ENCODE data around the gene GDF9. TPM values are rescaled to one million over a fixed set of nuclear protein-coding genes. Genes with fewer than 3 reads are reported as not detected.

Gene GDF9, protein sequence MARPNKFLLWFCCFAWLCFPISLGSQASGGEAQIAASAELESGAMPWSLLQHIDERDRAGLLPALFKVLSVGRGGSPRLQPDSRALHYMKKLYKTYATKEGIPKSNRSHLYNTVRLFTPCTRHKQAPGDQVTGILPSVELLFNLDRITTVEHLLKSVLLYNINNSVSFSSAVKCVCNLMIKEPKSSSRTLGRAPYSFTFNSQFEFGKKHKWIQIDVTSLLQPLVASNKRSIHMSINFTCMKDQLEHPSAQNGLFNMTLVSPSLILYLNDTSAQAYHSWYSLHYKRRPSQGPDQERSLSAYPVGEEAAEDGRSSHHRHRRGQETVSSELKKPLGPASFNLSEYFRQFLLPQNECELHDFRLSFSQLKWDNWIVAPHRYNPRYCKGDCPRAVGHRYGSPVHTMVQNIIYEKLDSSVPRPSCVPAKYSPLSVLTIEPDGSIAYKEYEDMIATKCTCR
- under 1 TPM; 0.28 to 0.41 (median 0.36) TPM for total RNA-seq
- long read RNA-seq, donor 1 = 0 reads
- long read RNA-seq, donor 2 = 0 reads

DNA sequence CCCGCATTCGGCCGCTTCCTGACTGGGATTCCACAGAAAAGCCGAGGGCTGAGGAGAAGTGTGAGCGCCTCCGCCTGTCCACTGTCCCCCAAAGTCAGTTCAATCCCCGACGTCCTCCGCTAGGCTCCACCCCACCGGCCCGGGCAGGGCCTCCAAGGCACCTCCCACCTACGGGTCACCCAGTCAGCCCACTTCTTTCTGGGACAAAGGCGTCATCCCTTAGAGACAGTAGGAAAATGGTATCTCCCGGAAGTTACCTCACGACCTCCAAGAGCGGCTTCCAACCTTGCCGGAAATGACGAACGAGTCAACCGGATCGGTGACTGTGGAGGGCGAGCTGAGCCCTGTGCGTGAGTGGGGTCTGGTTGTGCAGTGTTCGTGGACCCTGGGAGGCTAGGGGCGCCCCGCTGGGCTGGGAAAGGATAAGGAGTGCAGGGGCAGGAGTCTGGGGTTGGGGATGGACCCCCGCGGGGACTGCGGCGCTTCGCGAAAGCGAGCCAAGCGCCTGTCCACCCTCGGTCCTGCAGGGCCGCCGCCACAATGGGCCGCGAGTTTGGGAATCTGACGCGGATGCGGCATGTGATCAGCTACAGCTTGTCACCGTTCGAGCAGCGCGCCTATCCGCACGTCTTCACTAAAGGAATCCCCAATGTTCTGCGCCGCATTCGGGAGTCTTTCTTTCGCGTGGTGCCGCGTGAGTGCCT lies at the start of gene GDF9, which contains the start of gene UQCRQ:
Gene GDF9 (minus strand): TSS at position 128 of the 704 bp plus-strand sequence. CDS start 1,936 bp downstream, outside the sequence.
Gene UQCRQ (plus strand): TSS at position 301 of the 704 bp plus-strand sequence. CDS start 240 bp downstream, at position 541.
- H3K9me3 ChIP-seq = no peaks in the 10 kb centered on the region
- ATAC-seq (peak; percentile 98), DNase-seq (peak; percentile 96 to 97 (median 97))
- H3K4me3 ChIP-seq = peak within 1 kb of the TSS; percentile 79
- TF ChIP-seq, protein P1, sequence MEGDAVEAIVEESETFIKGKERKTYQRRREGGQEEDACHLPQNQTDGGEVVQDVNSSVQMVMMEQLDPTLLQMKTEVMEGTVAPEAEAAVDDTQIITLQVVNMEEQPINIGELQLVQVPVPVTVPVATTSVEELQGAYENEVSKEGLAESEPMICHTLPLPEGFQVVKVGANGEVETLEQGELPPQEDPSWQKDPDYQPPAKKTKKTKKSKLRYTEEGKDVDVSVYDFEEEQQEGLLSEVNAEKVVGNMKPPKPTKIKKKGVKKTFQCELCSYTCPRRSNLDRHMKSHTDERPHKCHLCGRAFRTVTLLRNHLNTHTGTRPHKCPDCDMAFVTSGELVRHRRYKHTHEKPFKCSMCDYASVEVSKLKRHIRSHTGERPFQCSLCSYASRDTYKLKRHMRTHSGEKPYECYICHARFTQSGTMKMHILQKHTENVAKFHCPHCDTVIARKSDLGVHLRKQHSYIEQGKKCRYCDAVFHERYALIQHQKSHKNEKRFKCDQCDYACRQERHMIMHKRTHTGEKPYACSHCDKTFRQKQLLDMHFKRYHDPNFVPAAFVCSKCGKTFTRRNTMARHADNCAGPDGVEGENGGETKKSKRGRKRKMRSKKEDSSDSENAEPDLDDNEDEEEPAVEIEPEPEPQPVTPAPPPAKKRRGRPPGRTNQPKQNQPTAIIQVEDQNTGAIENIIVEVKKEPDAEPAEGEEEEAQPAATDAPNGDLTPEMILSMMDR (IDR thresholded peaks at IDR 0.05) = no peak
- H3K36me3 ChIP-seq (ENCODE audit: low read depth) = no peaks in the 10 kb centered on the region
- H3K4me1 ChIP-seq (ENCODE audit: low read depth) = peaks cover 14% of the 10 kb centered on the region
- intact Hi-C loops (cut with DNase I, micrococcal nuclease) = loop anchor here in 1 of 2 donors (2.0 kb wide), 1 partner anchor 38 kb away; no protein-coding TSS in a partner anchor

DNA sequence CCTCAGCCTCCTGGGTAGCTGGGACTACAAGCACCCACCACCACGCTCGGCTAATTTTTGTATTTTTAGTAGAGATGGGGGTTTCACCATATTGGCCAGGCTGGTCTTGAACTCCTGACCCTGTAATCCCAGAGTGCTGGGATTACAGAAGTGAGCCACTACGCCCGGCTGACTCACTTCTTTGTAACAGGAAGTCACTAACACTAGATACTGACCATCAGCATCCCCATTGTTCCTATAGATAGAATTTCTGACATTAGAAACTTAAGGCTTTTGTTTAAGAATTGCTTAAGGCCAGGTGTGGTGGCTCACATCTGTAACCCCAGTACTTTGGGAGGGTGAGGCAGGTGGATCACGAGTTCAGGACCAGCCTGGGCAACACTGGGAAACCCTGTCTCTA lies 49.4 kb upstream of the GDF9 start:
- Histone ChIP-seq H3K4me1 (ENCODE audit: low read depth) (no peaks in the 10 kb centered on the region), H3K36me3 (ENCODE audit: low read depth) (no peaks in the 10 kb centered on the region), H3K4me3 (no peak overlapping the region), H3K9me3 (no peaks in the 10 kb centered on the region)
- TF ChIP-seq, protein P1 (IDR thresholded peaks at IDR 0.05) = no peak
- ATAC-seq = peak; percentile 52
- DNase-seq = no peak
- intact Hi-C loops (cut with DNase I, micrococcal nuclease) = no loop called here

DNA sequence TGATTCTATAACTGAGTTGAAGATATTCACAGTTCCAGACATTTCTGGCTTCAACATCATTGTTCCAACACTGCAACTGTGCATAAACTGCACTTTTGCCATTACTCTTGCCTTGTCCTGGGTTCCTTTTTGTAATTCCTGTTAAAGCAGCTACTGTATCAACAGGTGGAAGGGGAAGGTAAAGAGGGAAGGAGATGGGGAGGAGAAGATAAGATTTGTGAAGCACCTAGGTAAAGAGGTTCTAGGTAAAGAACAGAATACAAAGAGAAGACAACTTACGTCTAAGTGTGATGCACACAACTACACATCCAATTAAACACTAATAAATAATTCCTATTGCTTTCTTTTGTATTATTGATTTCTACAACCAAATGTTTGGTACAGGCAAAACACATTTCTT lies 43.4 kb upstream of the GDF9 start:
- Histone ChIP-seq H3K9me3 (no peaks in the 10 kb centered on the region), H3K4me3 (no peak overlapping the region), H3K4me1 (ENCODE audit: low read depth) (no peaks in the 10 kb centered on the region), H3K36me3 (ENCODE audit: low read depth) (no peaks in the 10 kb centered on the region)
- intact Hi-C loops (cut with DNase I, micrococcal nuclease) = no loop called here
- DNase-seq (no peak), ATAC-seq (no peak)
- TF ChIP-seq, protein P1 (IDR thresholded peaks at IDR 0.05) = no peak

DNA sequence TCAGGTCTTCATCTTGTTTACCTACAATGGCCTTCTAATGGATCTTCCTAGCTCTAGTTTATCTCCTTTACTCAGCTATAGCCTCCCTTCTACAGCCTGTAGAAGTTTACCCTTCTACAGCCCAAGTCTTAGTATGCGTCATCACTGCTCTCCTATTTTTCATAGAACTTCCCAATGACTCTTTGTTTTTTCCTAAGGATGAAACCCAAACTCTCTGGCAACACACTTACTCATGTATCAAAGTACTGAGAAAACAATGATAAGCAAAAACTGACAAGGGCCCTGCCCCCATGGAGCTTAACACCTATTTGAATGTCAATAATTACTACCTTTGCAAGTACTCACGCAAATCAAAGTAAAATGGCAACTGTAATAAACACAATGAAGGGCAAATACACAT lies 40.9 kb upstream of the GDF9 start:
- no peaks in the 10 kb centered on the region for H3K4me1 ChIP-seq (ENCODE audit: low read depth)
- DNase-seq = no peak
- no peak for ATAC-seq
- H3K36me3 ChIP-seq (ENCODE audit: low read depth) = no peaks in the 10 kb centered on the region
- intact Hi-C loops (cut with DNase I, micrococcal nuclease) = no loop called here
- no peak overlapping the region for H3K4me3 ChIP-seq
- TF ChIP-seq, protein P1 (IDR thresholded peaks at IDR 0.05) = no peak
- H3K9me3 ChIP-seq = no peaks in the 10 kb centered on the region

DNA sequence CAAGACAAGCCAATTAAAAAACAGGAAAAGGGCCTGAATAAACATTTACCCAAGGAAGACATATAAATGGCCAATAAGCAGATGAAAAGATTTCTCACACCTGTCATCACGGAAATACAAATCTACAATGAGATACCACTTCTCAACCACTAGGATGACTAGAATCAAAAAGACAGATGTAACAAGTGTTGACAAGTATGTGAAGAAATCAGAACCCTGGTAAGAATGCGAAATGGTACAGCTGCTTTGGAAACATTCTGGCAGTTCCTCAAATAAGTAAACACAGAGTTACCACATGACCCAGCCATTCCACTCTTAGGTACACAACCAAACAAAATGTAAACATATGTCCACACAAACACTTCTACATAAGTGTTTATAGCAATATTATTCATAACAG lies 39.7 kb upstream of the GDF9 start:
- Histone ChIP-seq H3K9me3 (no peaks in the 10 kb centered on the region), H3K4me3 (no peak overlapping the region), H3K4me1 (ENCODE audit: low read depth) (no peaks in the 10 kb centered on the region), H3K36me3 (ENCODE audit: low read depth) (no peaks in the 10 kb centered on the region)
- ATAC-seq (peak; percentile 41), DNase-seq (no peak)
- intact Hi-C loops (cut with DNase I, micrococcal nuclease) = no loop called here
- TF ChIP-seq, protein P1 (IDR thresholded peaks at IDR 0.05) = no peak

All from mucosa of descending colon (tissue), 3 donors.